GM21737 (cell line): ENCODE data around the gene GPR26.

ENCODE experiments used
- ATAC-seq: cut with Tn5 transposase; IDR thresholded peaks from one replicate; pipeline ENCODE4 v1.9.1; 2021; ENCODE audit warnings: mild to moderate bottlenecking, moderate library complexity; ENCODE audit not compliant: unreplicated experiment

The GPR26 gene

GRCh38 chr10:123666318-123667236, at the start of gene GPR26:
GPR26 (plus strand) TSS chr10:123666355; CDS start chr10:123666408, 53 bp downstream.
- ATAC-seq: no peak

- no peak for ATAC-seq
Observed at GRCh38 chr10:123618224-123618623, 47.9 kb upstream of the GPR26 start.

- no peak for ATAC-seq
Observed at GRCh38 chr10:123619067-123619855, 46.9 kb upstream of the GPR26 start.

GRCh38 chr10:123620621-123621020, 45.5 kb upstream of the GPR26 start:
- no peak for ATAC-seq

GRCh38 chr10:123621492-123621891, 44.7 kb upstream of the GPR26 start:
- ATAC-seq: no peak

- no peak for ATAC-seq
Observed at GRCh38 chr10:123621916-123622315, 44.2 kb upstream of the GPR26 start.

- ATAC-seq: no peak
Observed at GRCh38 chr10:123622381-123622780, 43.8 kb upstream of the GPR26 start.

GRCh38 chr10:123624086-123624485, 42.1 kb upstream of the GPR26 start:
- no peak for ATAC-seq

- ATAC-seq: no peak
Observed at GRCh38 chr10:123633106-123633505, 33.0 kb upstream of the GPR26 start.

GRCh38 chr10:123633636-123634035, 32.5 kb upstream of the GPR26 start:
- no peak for ATAC-seq

GRCh38 chr10:123634221-123634620, 31.9 kb upstream of the GPR26 start:
- ATAC-seq: no peak

- ATAC-seq: no peak
Observed at GRCh38 chr10:123635131-123635530, 31.0 kb upstream of the GPR26 start.

- no peak for ATAC-seq
Observed at GRCh38 chr10:123635745-123636144, 30.4 kb upstream of the GPR26 start.

- ATAC-seq: no peak
Observed at GRCh38 chr10:123636598-123637325, 29.4 kb upstream of the GPR26 start.

- no peak for ATAC-seq
Observed at GRCh38 chr10:123637326-123637880, 28.8 kb upstream of the GPR26 start.

- no peak for ATAC-seq
Observed at GRCh38 chr10:123639131-123639530, 27.0 kb upstream of the GPR26 start.

- ATAC-seq: no peak
Observed at GRCh38 chr10:123640016-123640535, 26.1 kb upstream of the GPR26 start.

GRCh38 chr10:123642293-123642692, 23.9 kb upstream of the GPR26 start:
- ATAC-seq: no peak

GRCh38 chr10:123642697-123643096, 23.5 kb upstream of the GPR26 start:
- ATAC-seq: no peak

GRCh38 chr10:123643315-123643714, 22.8 kb upstream of the GPR26 start:
- ATAC-seq: no peak

GRCh38 chr10:123645016-123645415, 21.1 kb upstream of the GPR26 start:
- no peak for ATAC-seq
